ENCODE measurements around the gene FUZ. TPM values are rescaled to one million over a fixed set of nuclear protein-coding genes. Genes with fewer than 3 reads are reported as not detected.

FUZ gene
- total RNA-seq, 4 donors from 2014 or later = 4.7 to 13.7 (median 8.1) TPM

DNA sequence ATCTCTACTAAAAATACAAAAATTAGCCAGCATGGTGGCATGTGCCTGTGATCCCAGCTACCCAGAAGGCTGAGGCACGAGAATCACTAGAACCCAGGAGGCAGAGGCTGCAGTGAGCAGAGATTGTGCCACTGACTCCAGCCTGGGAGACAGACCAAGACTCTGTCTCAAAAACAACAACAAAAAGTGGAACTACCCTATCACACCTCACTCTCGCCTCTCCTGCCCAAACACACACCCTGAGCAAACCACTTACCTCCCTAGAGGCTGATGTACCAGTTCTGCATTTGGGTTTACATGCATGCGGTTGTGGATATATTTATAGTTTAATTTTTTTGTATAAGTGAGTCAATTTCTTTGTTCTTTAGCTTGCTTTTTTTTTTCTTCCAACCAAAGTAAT, 30.2 kb upstream of the FUZ start:
- H3K27me3 ChIP-seq = no peaks in the 10 kb centered on the region
- 78 to 85% methylated on average over 3 of the region's 3 CpGs for WGBS, 2 donors
- peaks cover 4 to 27% (median 6%) of the 10 kb centered on the region in 3 donors for H3K36me3 ChIP-seq
- H3K4me1 ChIP-seq = peaks cover 0 to 4% (median 3%) of the 10 kb centered on the region in 3 donors
- intact Hi-C loops (cut with DNase I) = no loop called here
- no peak for TF ChIP-seq POLR2A (IDR thresholded peaks at IDR 0.05)
- TF ChIP-seq, protein P1, sequence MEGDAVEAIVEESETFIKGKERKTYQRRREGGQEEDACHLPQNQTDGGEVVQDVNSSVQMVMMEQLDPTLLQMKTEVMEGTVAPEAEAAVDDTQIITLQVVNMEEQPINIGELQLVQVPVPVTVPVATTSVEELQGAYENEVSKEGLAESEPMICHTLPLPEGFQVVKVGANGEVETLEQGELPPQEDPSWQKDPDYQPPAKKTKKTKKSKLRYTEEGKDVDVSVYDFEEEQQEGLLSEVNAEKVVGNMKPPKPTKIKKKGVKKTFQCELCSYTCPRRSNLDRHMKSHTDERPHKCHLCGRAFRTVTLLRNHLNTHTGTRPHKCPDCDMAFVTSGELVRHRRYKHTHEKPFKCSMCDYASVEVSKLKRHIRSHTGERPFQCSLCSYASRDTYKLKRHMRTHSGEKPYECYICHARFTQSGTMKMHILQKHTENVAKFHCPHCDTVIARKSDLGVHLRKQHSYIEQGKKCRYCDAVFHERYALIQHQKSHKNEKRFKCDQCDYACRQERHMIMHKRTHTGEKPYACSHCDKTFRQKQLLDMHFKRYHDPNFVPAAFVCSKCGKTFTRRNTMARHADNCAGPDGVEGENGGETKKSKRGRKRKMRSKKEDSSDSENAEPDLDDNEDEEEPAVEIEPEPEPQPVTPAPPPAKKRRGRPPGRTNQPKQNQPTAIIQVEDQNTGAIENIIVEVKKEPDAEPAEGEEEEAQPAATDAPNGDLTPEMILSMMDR (IDR thresholded peaks at IDR 0.05) = no peak
- no peak overlapping the region for H3K4me3 ChIP-seq
- H3K27ac ChIP-seq = no peak overlapping the region
- no peaks in the 10 kb centered on the region for H3K9me3 ChIP-seq
- DNase-seq = no peak

DNA sequence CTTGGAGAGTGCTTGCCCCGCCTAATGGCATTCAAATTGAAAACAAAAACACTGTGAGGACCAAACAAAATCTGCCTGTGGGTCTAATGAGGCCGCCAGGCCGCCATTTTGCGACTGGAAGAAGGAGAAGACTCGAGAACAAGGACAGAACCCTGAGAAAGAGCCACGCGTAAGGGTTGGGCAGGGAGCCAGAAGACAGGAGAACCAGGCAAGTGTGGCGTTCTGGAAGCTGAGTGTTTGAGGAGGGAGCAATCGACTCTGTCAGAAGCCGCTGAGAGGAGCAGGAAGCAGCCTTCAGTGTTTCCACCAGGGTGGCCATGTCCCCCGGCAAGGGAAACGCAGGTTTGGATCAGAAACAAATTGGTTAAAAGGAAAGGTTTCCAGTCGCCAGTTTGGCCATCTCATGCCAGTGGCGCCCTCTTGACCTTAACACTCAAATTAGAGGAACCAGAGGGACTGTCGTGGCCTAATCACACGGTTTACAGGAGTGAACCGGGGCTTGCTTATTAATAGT, 27.7 kb upstream of the FUZ start:
- DNase-seq = no peak
- peaks cover 11 to 52% (median 16%) of the 10 kb centered on the region in 3 donors for H3K36me3 ChIP-seq
- TF ChIP-seq POLR2A (IDR thresholded peaks at IDR 0.05) = no peak
- TF ChIP-seq, protein P1 (IDR thresholded peaks at IDR 0.05) = no peak
- intact Hi-C loops (cut with DNase I) = no loop called here
- H3K27ac ChIP-seq = no peak overlapping the region
- 92 to 94% methylated on average over 17 of the region's 17 CpGs for WGBS, 2 donors
- H3K27me3 ChIP-seq = no peaks in the 10 kb centered on the region
- H3K4me1 ChIP-seq = no peaks in the 10 kb centered on the region
- H3K9me3 ChIP-seq = no peaks in the 10 kb centered on the region
- H3K4me3 ChIP-seq = no peak overlapping the region

DNA sequence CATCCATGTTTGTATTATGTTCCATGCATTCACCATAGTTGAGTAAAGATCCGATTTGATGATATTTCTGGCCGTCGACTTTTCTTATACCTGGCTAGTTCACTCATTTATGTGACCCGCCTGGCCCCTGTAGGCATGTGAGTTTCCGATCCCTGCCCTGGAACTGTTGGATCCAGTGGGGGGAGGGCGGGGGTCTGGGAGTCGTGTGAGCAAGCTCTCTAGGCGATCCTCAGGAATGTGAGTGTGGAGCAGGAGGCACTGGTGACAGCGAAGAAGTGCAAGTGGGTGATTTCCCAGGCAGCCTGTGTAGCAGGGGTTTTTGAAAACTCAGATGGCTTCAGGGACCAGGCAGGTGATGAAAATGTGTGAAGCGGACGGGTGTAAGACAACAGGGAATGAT, 27.2 kb upstream of the FUZ start:
- Histone ChIP-seq H3K36me3 (peaks cover 16 to 56% (median 21%) of the 10 kb centered on the region in 3 donors), H3K27ac (no peak overlapping the region), H3K9me3 (no peaks in the 10 kb centered on the region), H3K4me3 (no peak overlapping the region), H3K4me1 (no peaks in the 10 kb centered on the region), H3K27me3 (no peaks in the 10 kb centered on the region)
- DNase-seq = no peak
- WGBS, 2 donors = 86 to 91% methylated on average over 8 to 11 of the region's 11 CpGs
- intact Hi-C loops (cut with DNase I) = no loop called here
- TF ChIP-seq POLR2A (IDR thresholded peaks at IDR 0.05) = no peak
- TF ChIP-seq, protein P1 (IDR thresholded peaks at IDR 0.05) = no peak

DNA sequence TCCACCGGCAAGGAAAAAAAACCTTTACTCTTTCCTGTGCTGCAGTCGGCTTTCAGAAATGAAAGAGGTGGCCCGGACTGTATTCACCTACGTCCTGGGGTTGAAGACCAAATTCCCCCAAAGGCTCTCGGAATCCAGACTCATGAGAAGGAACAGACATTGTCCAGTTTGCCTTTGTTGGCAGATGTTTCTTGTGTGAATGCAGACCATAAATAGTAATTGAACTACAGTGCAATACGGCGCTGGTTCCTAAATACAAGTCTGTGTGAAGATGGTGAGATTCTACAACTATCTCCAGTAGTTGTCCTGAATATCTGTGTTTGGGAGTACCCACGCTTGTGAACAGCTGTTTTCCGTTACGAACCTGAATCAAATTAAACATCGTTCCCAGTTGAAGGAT, 26.6 kb upstream of the FUZ start:
- WGBS, 2 donors = 94 to 97% methylated on average over 10 to 11 of the region's 11 CpGs
- no peak overlapping the region for H3K27ac ChIP-seq
- H3K36me3 ChIP-seq = peaks cover 16 to 62% (median 27%) of the 10 kb centered on the region in 3 donors
- no peaks in the 10 kb centered on the region for H3K27me3 ChIP-seq
- H3K4me1 ChIP-seq = no peaks in the 10 kb centered on the region
- intact Hi-C loops (cut with DNase I) = no loop called here
- DNase-seq = no peak
- H3K9me3 ChIP-seq = no peaks in the 10 kb centered on the region
- H3K4me3 ChIP-seq = no peak overlapping the region
- no peak for TF ChIP-seq POLR2A (IDR thresholded peaks at IDR 0.05)
- TF ChIP-seq, protein P1 (IDR thresholded peaks at IDR 0.05) = no peak

DNA sequence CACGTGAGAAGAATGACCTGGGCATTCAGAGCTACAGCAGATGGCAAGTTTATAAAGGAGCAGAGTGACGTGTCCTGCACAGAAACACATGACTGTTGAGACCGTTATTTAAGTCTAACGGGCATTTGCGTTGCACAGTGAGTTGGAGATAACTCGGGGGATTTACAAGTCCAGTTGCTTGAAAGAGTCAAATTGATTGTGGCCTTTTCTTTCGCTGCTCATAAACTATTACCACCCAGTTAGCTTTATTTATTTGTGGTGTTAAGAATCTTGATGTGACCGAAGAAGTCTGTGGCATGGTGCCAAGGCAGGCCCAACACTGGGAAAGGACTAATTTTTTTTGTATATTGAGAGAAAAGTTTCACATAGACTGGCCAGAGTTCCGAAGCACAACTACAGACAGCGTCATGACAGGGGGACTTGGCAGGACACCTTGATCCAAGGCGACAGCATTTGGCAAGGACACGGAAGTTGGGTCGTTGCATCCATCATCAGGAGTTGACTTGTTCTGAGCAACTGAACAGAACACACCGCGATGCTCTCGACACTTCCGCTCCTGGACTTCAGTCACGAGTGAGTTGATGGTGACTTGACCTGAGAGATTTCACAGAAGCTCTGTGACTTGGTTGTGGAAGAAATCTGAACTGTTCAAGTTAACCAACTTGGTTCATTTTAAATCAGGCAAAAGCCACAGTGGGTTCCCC, 25.9 kb upstream of the FUZ start:
- no peaks in the 10 kb centered on the region for H3K9me3 ChIP-seq
- no peak overlapping the region for H3K4me3 ChIP-seq
- no peak for DNase-seq
- intact Hi-C loops (cut with DNase I) = no loop called here
- WGBS, 2 donors = 83 to 87% methylated on average over 17 of the region's 18 CpGs
- no peak overlapping the region for H3K27ac ChIP-seq
- H3K27me3 ChIP-seq = no peaks in the 10 kb centered on the region
- TF ChIP-seq, protein P1 (IDR thresholded peaks at IDR 0.05) = no peak
- TF ChIP-seq POLR2A (IDR thresholded peaks at IDR 0.05) = no peak
- peaks cover 16 to 69% (median 34%) of the 10 kb centered on the region in 3 donors for H3K36me3 ChIP-seq
- H3K4me1 ChIP-seq = no peaks in the 10 kb centered on the region

All from esophagus squamous epithelium (tissue), 5 donors.